K562 (cell line): ENCODE data around the gene LY6G6D. TPM values are rescaled to one million over a fixed set of nuclear protein-coding genes. Genes with fewer than 3 reads are reported as not detected.

ENCODE experiments used
- BRD9 ChIP-seq: fragments of 450-650 bp; IDR thresholded peaks from 2 replicates; pipeline ENCODE4 v1.6.1; 2018; ENCODE audit warnings: low read depth; ENCODE audit not compliant: partially characterized antibody
- BRF2 ChIP-seq: IDR thresholded peaks from 3 replicates; pipeline ENCODE4 v1.6.1; 2011; ENCODE audit warnings: borderline replicate concordance, mild to moderate bottlenecking; ENCODE audit not compliant: insufficient read length, insufficient read depth
- CREM ChIP-seq: IDR thresholded peaks from 2 replicates; pipeline ENCODE4 v1.6.1; 2014; ENCODE audit warnings: antibody characterized with exemption, low read depth
- E2F3 ChIP-seq: fragments of 250-450 bp; sonication (Bioruptor Pico); IDR thresholded peaks from 2 replicates; pipeline ENCODE4 v1.4.0; 2020; ENCODE audit warnings: mild to moderate bottlenecking
- ESRRB ChIP-seq: fragments of 250-450 bp; sonication (Bioruptor Pico); IDR thresholded peaks from 2 replicates; pipeline ENCODE4 v1.5.0; 2020; ENCODE audit warnings: mild to moderate bottlenecking, moderate library complexity, borderline replicate concordance
- FOXO4 ChIP-seq: fragments of 450-650 bp; formaldehyde crosslinking; IDR thresholded peaks from 2 replicates; pipeline ENCODE4 v1.4.0; 2020; ENCODE audit warnings: mild to moderate bottlenecking, moderate library complexity
- GTF2A2 ChIP-seq: IDR thresholded peaks from 2 replicates; pipeline ENCODE4 v1.6.1; 2016; ENCODE audit warnings: mild to moderate bottlenecking, missing genetic modification characterization, missing compliant biosample characterization
- GTF2E2 ChIP-seq: fragments of 200-800 bp; sonication (Bioruptor generic); IDR thresholded peaks from 2 replicates; pipeline ENCODE4 v1.6.1; 2016; ENCODE audit warnings: missing genetic modification characterization, missing compliant biosample characterization
- MBD2 ChIP-seq: sonication (generic); IDR thresholded peaks from 2 replicates; pipeline ENCODE4 v1.6.1; 2016; ENCODE audit warnings: low read depth, borderline replicate concordance
- NRF1 ChIP-seq, 2 experiments: fragments of 450-650 bp; IDR thresholded peaks in 1 of 2; conservative IDR thresholded peaks in 1 of 2; 2 replicates each; pipeline ENCODE4 v1.6.1; 2014; ENCODE audit warnings: mild to moderate bottlenecking in 2 of 2
- SMAD4 ChIP-seq: fragments of 250-450 bp; sonication (Bioruptor Pico); conservative IDR thresholded peaks from 2 replicates; pipeline ENCODE4 v1.8.0; 2021; ENCODE audit warnings: inconsistent platforms, mild to moderate bottlenecking, moderate library complexity
- ZBTB49 ChIP-seq: sonication (generic); formaldehyde crosslinking; IDR thresholded peaks from 2 replicates; pipeline ENCODE4 v1.8.0; 2022; ENCODE audit warnings: missing genetic modification reagents, mild to moderate bottlenecking, borderline replicate concordance
- ZNF165 ChIP-seq: fragments of 250-450 bp; sonication (Bioruptor Pico); IDR thresholded peaks from 2 replicates; pipeline ENCODE4 v1.4.0; 2020; ENCODE audit warnings: borderline replicate concordance
- ZNF407 ChIP-seq: fragments of 450-650 bp; IDR thresholded peaks from 2 replicates; pipeline ENCODE4 v1.6.1; 2016; ENCODE audit warnings: low read depth
- ZNF79 ChIP-seq: fragments of 250-450 bp; sonication (Bioruptor Pico); IDR thresholded peaks from 2 replicates; pipeline ENCODE4 v1.4.0; 2020; ENCODE audit warnings: low read depth, mild to moderate bottlenecking, moderate library complexity
- polyA plus RNA-seq, 8 experiments: library from polyadenylated mRNA; depleted of rRNA in 4 of 8; stranded (reverse) in 5 of 8; unstranded in 3 of 8; fragments of >200 nt; fragmentation: Nextera tagmentation in 2 of 8; fragmentation: Illumina TruSeq in 1 of 8; extraction: Ambion mirVana in 2 of 8; extraction: Trizol in 1 of 8; gene quantifications; 2 replicates each; pipeline versions ENCODE4 v1.2.1 to v1.2.3, GENCODE V29; 2011 to 2014; ENCODE audit warnings: inconsistent platforms in 1 of 8, missing spikeins in 1 of 8
- total RNA-seq, 7 experiments: library from RNA; depleted of rRNA in 6 of 7; stranded (reverse); fragments of >200 nt in 6 of 7; fragmentation: Illumina TruSeq in 2 of 7; extraction: Trizol in 2 of 7; gene quantifications; 2 replicates each; pipeline versions ENCODE4 v1.2.1 to v1.2.3, GENCODE V29; 2011 to 2021; ENCODE audit warnings: low replicate concordance in 1 of 7

Gene LY6G6D
- total and polyA plus RNA-seq, 9 of the 15 experiments (the other 6 are each of a cell fraction or from before 2014, with no cell fraction given) = 0.30 to 0.38 TPM; not detected in 7

- TF ChIP-seq NRF1 (conservative IDR thresholded peaks at IDR 0.05 in 1 of 2, IDR thresholded peaks at IDR 0.05 in 1 of 2) (peak; percentile 48 to 62; a peak in 3 of 4 replicates), BRF2 (no peak), ZNF407 (no peak), ZNF165 (CRISPR knock-in tag) (no peak), GTF2A2 (tag) (no peak), FOXO4 (CRISPR knock-in tag) (peak; percentile 66; the same call in 1 of the 2 replicates), ZBTB49 (CRISPR knock-in tag) (no peak), BRD9 (no peak), SMAD4 (0 out of 2 replicates have a peak, but pooled peaks have one; percentile 34), MBD2 (no peak; the same call in 1 of the 2 replicates), ESRRB (no peak), ZNF79 (CRISPR knock-in tag) (no peak), E2F3 (CRISPR knock-in tag) (no peak), CREM (no peak), GTF2E2 (no peak)
Observed at GRCh38 chr6:31750411-31751022, 35.4 kb downstream of the LY6G6D start (continued).
